Duodenal mucosa (tissue), 2 donors: Measurements from ENCODE around the gene STPG4.
"Not testable (repeated sequence)": the region's sequence is repeated elsewhere in the genome, so short reads cannot be mapped to it uniquely, and the experiment has no call there.

Experiments used
- H3K27ac ChIP-seq: one replicate; pipeline ENCODE4 v1.7.0; 2013; ENCODE audit warnings: low read depth, low read length
- H3K27me3 ChIP-seq, 2 donors: one replicate each; pipeline ENCODE4 v1.7.0; 2013; ENCODE audit warnings: low read length in 2 of 2, control low read depth in 1 of 2; ENCODE audit not compliant: insufficient read depth in 2 of 2, control insufficient read depth in 1 of 2
- H3K36me3 ChIP-seq, 2 donors: one replicate each; pipeline ENCODE4 v1.7.0; 2013; ENCODE audit warnings: low read length in 2 of 2, control low read depth in 1 of 2; ENCODE audit not compliant: insufficient read depth in 2 of 2, control insufficient read depth in 1 of 2
- H3K4me1 ChIP-seq, 2 donors: one replicate each; pipeline ENCODE4 v1.7.0; 2013; ENCODE audit warnings: low read length in 2 of 2, control low read depth in 1 of 2; ENCODE audit not compliant: insufficient read depth in 2 of 2, control insufficient read depth in 1 of 2
- H3K4me3 ChIP-seq, 2 donors: one replicate each; pipeline ENCODE4 v1.7.0; 2013; ENCODE audit warnings: low read length in 2 of 2, low read depth in 1 of 2
- H3K9ac ChIP-seq, 2 donors: one replicate each; pipeline ENCODE4 v1.7.0; 2013; ENCODE audit warnings: low read length in 2 of 2, low read depth in 1 of 2
- H3K9me3 ChIP-seq, 2 donors: one replicate each; pipeline ENCODE4 v1.7.0; 2013; ENCODE audit warnings: low read length in 2 of 2, control low read depth in 1 of 2; ENCODE audit not compliant: control insufficient read depth in 1 of 2

STPG4 gene

DNA sequence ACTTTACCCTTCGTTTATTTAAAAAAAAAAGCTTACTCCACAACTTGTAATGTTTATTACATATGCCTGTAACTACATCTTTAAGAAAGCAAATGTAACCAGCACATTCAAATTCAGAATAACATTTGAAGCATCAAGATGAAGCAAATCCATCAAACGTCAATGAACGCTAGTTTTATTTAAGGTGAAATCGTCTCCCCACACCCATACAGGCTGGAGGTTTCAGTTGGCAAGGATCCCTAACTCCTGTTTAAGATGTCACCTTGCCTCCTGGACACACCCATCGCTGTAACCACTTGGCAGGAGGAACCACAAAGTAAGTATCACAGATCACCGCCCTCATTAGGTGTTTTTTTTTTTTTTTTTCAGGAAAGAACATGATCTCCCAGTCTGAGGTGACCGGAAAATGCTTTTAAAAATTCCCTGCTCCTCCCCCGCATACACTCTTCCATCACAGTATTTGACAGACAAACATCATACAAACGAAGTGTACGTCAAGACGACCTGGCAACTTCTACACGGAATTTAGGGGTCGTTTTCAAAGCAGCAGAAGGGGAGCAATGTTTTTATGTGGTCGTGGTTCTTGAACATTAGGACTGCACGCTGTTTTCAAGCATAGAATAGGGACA lies 19.7 kb upstream of the STPG4 start:
- H3K27me3 ChIP-seq = no peaks in the 10 kb centered on the region
- H3K4me1 ChIP-seq = peaks cover 39 to 47% of the 10 kb centered on the region in 2 donors
- H3K27ac ChIP-seq = peak overlapping the region; percentile 99
- peak overlapping the region; percentile 87 to 99 for H3K9ac ChIP-seq
- H3K4me3 ChIP-seq = peak overlapping the region; percentile 79 to 95
- peaks cover 2 to 5% of the 10 kb centered on the region in 2 donors for H3K36me3 ChIP-seq
- H3K9me3 ChIP-seq = no peaks in the 10 kb centered on the region

DNA sequence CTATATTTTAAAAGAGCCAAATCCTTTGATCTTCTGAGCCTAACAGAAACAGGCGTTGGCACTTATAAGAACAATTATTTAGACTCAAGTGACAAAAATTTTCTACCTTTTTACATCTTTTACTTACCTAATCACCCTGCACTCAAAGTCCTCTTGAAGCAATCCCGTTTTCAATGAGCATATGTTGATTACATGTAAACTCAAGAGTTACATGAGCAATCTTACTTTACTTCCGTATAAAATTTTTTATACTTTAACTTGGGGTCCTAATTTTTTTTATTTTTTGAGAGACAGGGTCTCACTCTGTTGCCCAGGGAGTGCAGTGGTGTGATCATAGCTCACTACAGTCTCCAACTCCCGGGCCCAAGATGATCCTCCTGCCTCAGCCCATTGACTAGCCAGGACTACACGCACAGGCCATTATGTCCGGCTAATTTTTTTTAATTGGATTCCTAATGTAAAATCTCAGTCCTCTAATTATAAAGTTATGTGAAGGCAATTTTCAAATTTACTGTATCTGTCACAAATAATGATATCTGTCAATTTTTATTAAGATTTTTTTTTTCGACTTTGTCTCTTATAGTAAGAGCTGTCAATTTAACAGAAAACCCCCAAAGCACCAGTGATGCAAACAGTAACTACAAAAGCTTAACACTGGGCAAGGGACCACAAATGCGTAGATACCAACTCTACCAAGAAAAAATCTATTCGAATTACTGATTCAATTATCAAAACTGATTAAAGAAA lies 19.1 kb upstream of the STPG4 start:
- H3K27ac ChIP-seq = peak overlapping the region; percentile 5

DNA sequence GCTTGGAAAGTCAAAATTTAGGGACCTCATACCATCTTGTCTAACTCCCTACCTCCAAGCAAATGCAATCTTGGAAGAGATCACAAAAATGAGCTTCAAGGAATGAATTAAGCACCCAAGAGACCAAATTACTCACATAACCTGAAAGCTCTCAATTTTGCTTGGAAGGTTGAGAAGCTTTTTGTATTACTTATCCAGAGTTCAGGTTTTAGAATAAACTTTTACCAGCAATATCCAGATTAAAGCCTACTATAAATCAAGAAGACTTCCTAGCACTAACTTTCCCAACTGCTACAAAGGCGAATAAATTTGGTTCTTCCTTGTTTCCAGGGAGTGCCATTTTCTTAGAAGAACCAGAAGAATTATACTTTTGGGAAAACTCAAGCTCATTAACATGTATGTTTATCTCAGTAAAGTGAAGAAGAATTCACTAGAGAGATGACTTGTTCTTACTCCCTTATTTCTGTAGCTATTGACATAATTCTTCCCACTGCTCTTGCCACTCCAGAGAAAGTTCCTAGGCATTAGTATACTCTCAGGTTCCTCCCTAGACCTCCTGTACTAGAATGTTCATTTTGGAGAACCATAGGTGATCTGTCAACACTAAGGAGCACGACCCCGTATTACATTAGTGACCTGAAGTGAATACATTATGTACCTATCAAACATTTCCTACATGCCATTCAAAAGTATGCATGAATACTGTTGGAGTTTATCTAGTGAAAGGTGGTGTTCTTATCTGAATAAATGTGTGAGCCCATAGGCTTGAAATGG lies 18.0 kb upstream of the STPG4 start:
- Histone ChIP-seq H3K36me3 (peaks cover 6 to 20% of the 10 kb centered on the region in 2 donors), H3K9ac (peak overlapping the region; percentile 23 to 99), H3K9me3 (no peaks in the 10 kb centered on the region), H3K4me3 (peak overlapping the region; percentile 79 to 95), H3K27ac (no peak overlapping the region), H3K27me3 (no peaks in the 10 kb centered on the region), H3K4me1 (peaks cover 42 to 47% of the 10 kb centered on the region in 2 donors)

More for the DNA sequence above, 19.1 kb upstream of the STPG4 start:
- H3K27me3 ChIP-seq = no peaks in the 10 kb centered on the region
- peak overlapping the region; percentile 79 to 95 for H3K4me3 ChIP-seq
- H3K36me3 ChIP-seq = peaks cover 6 to 12% of the 10 kb centered on the region in 2 donors
- H3K9ac ChIP-seq = peak overlapping the region; percentile 87 to 99
- H3K9me3 ChIP-seq = no peaks in the 10 kb centered on the region
- H3K4me1 ChIP-seq = peaks cover 43 to 47% of the 10 kb centered on the region in 2 donors

DNA sequence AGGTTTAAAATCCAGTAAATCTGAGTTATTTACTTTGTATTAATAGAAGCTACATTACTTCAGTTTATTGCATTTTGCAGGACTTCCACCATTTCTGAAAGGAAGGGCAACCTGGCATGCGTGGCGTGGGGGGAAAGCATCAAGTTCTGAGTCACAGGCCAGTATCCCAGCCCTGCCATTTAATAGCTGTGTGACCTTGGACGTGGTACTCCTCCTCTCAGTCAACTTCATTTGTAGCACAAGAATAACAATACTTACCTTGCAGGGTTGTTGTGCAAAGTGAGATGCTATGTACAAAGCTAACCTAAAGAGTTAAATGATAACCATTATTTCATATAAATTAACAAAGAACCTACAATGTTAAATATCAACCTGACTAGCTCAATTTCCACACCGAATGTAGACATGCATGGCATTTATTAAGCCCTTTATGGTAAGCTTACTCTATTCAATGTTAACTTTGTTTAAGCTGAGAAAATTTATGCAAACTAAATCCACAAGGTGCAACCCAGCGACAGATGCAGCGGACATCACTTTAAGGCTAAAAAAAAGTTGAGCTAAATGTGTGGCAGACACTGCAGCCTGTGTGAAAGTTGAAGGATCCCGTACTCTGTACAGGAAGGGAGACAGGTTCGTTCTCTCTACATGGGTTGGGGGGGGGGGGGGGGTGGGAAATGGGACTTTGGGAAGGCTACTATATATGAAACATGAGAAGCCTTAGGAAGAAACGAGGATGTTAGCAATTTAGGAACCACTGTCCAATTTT lies 17.2 kb upstream of the STPG4 start:
- Histone ChIP-seq H3K4me1 (peaks cover 34 to 41% of the 10 kb centered on the region in 2 donors), H3K4me3 (peak overlapping the region; percentile 79 to 95), H3K36me3 (peaks cover 6 to 26% of the 10 kb centered on the region in 2 donors), H3K27ac (no peak overlapping the region), H3K9me3 (no peaks in the 10 kb centered on the region), H3K9ac (peak overlapping the region; percentile 21 to 99), H3K27me3 (no peaks in the 10 kb centered on the region)

DNA sequence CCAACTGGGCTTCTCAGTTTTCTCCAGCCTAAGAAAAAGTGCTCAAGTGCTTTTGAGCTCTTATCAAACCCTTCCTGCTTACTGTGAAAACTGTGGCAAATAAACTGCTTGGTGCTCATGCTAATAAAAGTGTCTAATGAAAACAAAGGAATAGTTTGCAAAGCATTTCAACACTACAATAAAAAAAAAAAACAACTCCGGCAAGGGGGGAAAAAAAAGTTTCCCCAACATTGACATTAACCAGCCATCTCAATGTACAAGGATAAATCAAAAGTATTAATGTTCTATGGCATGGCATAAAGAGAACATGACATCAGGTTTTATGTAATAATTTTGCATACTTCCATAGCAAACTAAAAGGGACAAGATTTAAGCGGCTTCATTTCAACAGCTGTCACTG lies 14.7 kb upstream of the STPG4 start:
- Histone ChIP-seq H3K27me3 (no peaks in the 10 kb centered on the region), H3K4me3 (no peak overlapping the region), H3K4me1 (peaks cover 45 to 56% of the 10 kb centered on the region in 2 donors), H3K9me3 (no peaks in the 10 kb centered on the region), H3K36me3 (peaks cover 8 to 40% of the 10 kb centered on the region in 2 donors), H3K27ac (no peak overlapping the region), H3K9ac (peak overlapping the region in 1 of 2 donors; percentile 10)

DNA sequence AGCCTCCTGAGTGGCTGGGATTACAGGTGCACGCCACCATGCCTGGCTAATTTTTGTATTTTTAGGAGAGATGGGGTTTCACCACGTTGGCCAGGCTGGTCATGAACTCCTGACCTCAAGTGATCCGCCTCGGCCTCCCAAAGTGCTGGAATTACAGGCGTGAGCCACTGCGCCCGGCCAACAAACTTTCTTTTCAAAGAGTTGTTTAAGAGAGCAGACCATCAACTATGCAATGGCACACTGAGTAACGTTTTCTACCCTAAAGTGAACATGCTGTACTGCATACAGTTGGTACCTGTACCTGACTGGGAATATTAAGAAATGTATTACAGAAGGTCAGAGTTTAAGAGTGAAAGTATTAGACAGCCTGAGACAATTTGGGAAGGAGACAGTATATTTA lies 13.8 kb upstream of the STPG4 start:
- H3K27ac ChIP-seq, H3K27me3 ChIP-seq, H3K4me3 ChIP-seq, H3K9me3 ChIP-seq, H3K9ac ChIP-seq: not testable (repeated sequence)
- H3K4me1 ChIP-seq = peaks cover 49 to 58% of the 10 kb centered on the region in 2 donors
- H3K36me3 ChIP-seq = peaks cover 8 to 47% of the 10 kb centered on the region in 2 donors

DNA sequence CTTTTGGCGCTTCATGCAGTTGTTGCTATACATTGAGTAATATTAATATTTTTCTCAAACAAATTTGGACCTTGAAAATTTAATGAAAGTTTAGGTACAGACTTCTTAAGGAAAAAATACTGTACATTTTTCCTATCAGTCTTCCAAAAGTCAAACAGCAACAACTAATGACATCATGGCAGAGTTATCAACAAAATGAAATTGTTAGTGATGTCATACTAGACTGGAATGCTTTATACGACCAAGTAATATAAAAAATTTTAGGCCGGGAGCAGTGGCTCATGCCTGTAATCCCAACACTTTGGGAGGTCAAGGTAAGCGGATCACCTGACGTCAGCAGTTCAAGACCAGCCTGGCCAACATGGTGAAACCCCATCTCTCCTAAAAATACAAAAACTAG lies 12.0 kb upstream of the STPG4 start:
- Histone ChIP-seq H3K9ac (no peak overlapping the region), H3K4me3 (no peak overlapping the region), H3K9me3 (no peaks in the 10 kb centered on the region), H3K4me1 (peaks cover 47 to 54% of the 10 kb centered on the region in 2 donors), H3K27me3 (no peaks in the 10 kb centered on the region), H3K36me3 (peaks cover 12 to 61% of the 10 kb centered on the region in 2 donors), H3K27ac (no peak overlapping the region)

DNA sequence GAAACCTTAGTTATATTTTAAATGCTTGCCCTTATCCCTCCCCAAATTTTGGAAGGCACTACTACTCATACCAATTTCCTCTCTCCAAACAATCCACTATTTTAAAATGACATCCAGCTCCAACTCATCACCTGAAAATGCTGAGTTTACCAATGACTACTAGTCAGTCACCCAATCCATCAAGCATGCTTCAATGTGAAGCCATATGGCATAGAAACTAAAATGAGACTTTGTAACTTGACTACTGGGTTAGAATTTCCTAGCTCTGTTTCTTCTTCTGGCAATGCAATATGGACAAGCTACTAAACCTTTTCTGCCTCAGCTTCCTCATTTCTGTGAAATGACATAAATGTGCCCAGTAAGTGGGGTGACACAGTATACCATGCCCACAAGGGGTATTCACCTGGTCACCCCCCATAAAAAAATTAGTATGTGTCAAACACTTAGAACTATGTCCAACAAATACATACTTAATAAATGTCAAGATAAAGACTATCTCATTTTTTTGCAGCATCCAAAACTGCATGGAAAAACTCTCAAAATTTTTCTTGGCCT lies 10.0 kb upstream of the STPG4 start:
- Histone ChIP-seq H3K9ac (no peak overlapping the region), H3K9me3 (no peaks in the 10 kb centered on the region), H3K27me3 (no peaks in the 10 kb centered on the region), H3K4me1 (peaks cover 34 to 36% of the 10 kb centered on the region in 2 donors), H3K36me3 (peaks cover 27 to 80% of the 10 kb centered on the region in 2 donors), H3K4me3 (no peak overlapping the region), H3K27ac (no peak overlapping the region)

DNA sequence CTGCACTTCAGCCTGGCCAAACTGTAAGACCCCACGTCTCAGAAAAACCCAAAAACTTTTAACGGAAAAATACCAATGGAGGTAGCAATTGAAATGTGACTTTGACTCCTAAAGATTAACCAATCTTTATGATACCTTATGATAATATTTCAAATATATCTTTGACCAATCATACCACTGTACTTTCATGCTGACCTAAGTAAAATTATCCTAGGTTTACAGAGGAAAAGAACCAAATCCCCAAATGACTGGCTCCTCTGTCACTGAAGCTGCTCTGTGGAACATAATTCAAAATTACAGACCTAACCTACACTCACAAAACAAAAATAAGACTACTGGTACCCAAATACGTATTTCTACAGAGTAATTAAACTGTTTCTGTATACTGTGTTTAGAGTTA lies 7.7 kb upstream of the STPG4 start:
- peaks cover 40 to 73% of the 10 kb centered on the region in 2 donors for H3K36me3 ChIP-seq
- peaks cover 31 to 34% of the 10 kb centered on the region in 2 donors for H3K4me1 ChIP-seq
- no peak overlapping the region for H3K27ac ChIP-seq
- H3K9me3 ChIP-seq = no peaks in the 10 kb centered on the region
- H3K9ac ChIP-seq = no peak overlapping the region
- no peak overlapping the region for H3K4me3 ChIP-seq
- H3K27me3 ChIP-seq = no peaks in the 10 kb centered on the region
